ENCODE data around the gene GNL3L. TPM values are rescaled to one million over a fixed set of nuclear protein-coding genes. Genes with fewer than 3 reads are reported as not detected.

Gene GNL3L
- total RNA-seq, 3 donors from 2014 or later (not counting 1 experiment from before 2014, with no cell fraction given) = 44.5 to 50.0 (median 49.2) TPM

DNA sequence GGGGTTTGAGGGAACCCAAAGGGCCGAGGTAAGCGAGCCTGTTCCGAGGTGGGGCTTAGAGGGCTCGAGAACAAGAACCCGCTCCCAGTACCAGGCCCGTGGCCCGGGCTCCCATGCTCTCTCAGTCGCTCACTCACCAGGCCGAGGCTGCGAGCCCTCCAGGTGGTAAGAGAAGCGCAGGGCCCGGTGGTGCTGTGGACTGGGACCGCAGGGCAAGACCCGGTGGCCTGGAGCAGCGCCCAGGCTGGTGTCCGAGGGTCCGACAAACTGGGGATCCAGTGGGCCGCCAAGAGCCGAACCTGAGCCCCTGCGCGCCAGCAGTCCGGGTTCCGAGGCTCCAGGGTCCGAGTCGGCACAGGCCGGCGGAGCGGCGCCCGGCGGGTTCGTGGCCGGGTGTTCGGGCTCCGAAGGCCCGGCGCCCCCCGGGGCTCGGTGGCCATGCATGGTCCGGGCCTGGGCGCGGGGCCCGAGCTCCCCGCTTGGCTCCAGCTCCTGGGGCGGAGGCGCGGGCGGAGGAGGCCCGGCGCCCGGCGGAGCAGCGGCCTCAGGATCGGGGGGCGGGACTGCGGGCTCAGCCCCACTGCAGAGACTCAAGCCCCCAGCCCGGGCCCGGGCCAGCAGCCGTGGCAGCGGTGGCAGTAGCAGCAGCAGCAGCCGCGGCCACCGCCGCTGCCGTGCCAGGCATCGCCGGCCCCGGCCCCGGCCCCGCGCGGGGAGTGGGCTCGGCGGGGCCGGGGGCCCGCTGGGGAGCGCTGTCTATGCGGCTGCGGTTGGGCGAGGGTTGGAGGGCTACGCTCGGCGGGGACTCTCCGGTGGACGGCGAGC, 34.8 kb upstream of the GNL3L start:
- intact Hi-C loops (cut with micrococcal nuclease) = no loop called here
- Mint-ChIP-seq H3K27me3 (ENCODE audit: low read depth in 2 of 2) (peaks cover 48% of the 10 kb centered on the region in 2 donors), H3K36me3 (no peaks in the 10 kb centered on the region), H3K9me3 (no peaks in the 10 kb centered on the region), H3K27ac (no peak overlapping the region), H3K4me3 (peak overlapping the region; percentile 69), H3K4me1 (peaks cover 6 to 14% of the 10 kb centered on the region in 2 donors)
- H3K9me3 ChIP-seq (ENCODE audit: control insufficient read depth, insufficient read depth, low read length) = no peaks in the 10 kb centered on the region
- ATAC-seq = peak in 2 of 3 donors; percentile 29 to 53
- peak overlapping the region; percentile 18 for H3K4me3 ChIP-seq (ENCODE audit: low read length)
- H3K27me3 ChIP-seq (ENCODE audit: control insufficient read depth, insufficient read depth, low read length) = peaks cover 6% of the 10 kb centered on the region
- H3K4me1 ChIP-seq (ENCODE audit: control insufficient read depth, insufficient read depth, low read length) = peaks cover 4% of the 10 kb centered on the region
- DNase-seq = no peak
- 5% methylated on average over 86 of the region's 86 CpGs for WGBS (ENCODE audit: insufficient coverage)
- TF ChIP-seq, protein P1, sequence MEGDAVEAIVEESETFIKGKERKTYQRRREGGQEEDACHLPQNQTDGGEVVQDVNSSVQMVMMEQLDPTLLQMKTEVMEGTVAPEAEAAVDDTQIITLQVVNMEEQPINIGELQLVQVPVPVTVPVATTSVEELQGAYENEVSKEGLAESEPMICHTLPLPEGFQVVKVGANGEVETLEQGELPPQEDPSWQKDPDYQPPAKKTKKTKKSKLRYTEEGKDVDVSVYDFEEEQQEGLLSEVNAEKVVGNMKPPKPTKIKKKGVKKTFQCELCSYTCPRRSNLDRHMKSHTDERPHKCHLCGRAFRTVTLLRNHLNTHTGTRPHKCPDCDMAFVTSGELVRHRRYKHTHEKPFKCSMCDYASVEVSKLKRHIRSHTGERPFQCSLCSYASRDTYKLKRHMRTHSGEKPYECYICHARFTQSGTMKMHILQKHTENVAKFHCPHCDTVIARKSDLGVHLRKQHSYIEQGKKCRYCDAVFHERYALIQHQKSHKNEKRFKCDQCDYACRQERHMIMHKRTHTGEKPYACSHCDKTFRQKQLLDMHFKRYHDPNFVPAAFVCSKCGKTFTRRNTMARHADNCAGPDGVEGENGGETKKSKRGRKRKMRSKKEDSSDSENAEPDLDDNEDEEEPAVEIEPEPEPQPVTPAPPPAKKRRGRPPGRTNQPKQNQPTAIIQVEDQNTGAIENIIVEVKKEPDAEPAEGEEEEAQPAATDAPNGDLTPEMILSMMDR (IDR thresholded peaks at IDR 0.05) = no peak
- H3K36me3 ChIP-seq (ENCODE audit: control insufficient read depth, insufficient read depth, low read length) = no peaks in the 10 kb centered on the region
- H3K27ac ChIP-seq (ENCODE audit: low read length) = no peak overlapping the region

DNA sequence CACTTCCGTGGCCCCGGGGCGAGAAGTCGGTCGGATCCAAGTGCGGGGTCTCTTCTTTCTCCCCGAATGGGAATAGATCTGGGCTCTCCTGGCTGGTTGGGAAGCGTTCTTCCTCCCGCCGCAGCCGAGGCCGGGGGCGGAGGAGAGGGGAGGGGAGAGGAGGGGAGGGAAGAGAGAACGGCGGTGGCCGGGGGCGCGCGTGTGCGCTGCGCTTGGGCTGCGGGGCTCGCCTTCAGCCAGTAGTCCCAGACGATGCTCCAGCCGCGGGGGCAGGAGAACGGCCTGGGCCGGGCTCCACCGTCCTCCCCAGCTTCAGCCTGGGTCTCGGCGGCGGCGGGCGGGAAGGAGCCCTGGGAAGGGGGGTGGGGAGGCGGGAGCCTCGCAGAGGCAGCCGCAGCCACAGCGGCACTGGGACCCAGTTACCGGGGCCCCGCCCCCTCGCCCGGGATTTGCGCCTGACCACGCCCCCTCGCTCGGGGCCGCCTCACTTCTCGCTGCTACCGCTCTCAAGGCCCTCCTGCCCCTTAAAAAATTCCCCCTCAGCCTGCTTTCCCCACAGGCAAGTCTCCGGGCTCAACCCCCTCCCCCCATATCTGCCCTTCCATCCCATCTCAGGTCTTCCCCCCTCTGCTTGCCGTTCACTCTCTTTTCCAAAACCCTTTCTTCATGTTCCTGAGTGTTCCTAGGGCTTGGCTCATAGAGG, 34.1 kb upstream of the GNL3L start, which contains the start of gene FGD1:
Gene FGD1 (minus strand): TSS at position 421 of the 703 bp plus-strand sequence. CDS start 802 bp downstream, outside the sequence.
- TF ChIP-seq, protein P1 (IDR thresholded peaks at IDR 0.05) = no peak

DNA sequence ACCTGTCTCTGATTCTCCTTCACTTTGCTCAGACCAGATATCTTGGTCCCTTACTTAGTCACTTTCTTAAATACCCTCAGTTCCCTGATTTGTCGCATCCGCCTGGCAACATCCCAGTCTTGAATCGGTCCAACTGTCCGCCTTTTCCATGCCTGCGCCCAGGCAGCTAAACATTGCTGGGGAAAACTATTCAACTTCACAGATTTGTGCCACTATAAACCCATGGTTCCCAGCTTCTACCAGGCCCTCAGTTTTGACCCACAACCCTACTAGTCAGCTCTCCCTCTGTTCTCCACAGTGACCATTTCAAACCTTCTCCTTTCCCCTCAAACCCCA, 33.5 kb upstream of the GNL3L start:
- Mint-ChIP-seq H3K27me3 (ENCODE audit: low read depth in 2 of 2) (peaks cover 48 to 49% of the 10 kb centered on the region in 2 donors), H3K9me3 (no peaks in the 10 kb centered on the region), H3K27ac (no peak overlapping the region), H3K4me1 (peaks cover 6 to 14% of the 10 kb centered on the region in 2 donors), H3K4me3 (peak overlapping the region; percentile 72), H3K36me3 (no peaks in the 10 kb centered on the region)
- peaks cover 4% of the 10 kb centered on the region for H3K4me1 ChIP-seq (ENCODE audit: control insufficient read depth, insufficient read depth, low read length)
- peaks cover 6% of the 10 kb centered on the region for H3K27me3 ChIP-seq (ENCODE audit: control insufficient read depth, insufficient read depth, low read length)
- H3K4me3 ChIP-seq (ENCODE audit: low read length) = no peak overlapping the region
- DNase-seq = no peak
- H3K27ac ChIP-seq (ENCODE audit: low read length) = no peak overlapping the region
- ATAC-seq = no peak
- no peaks in the 10 kb centered on the region for H3K36me3 ChIP-seq (ENCODE audit: control insufficient read depth, insufficient read depth, low read length)
- no peaks in the 10 kb centered on the region for H3K9me3 ChIP-seq (ENCODE audit: control insufficient read depth, insufficient read depth, low read length)
- TF ChIP-seq, protein P1 (IDR thresholded peaks at IDR 0.05) = no peak
- 93% methylated on average over 5 of the region's 5 CpGs for WGBS (ENCODE audit: insufficient coverage)
- intact Hi-C loops (cut with micrococcal nuclease) = no loop called here

More for the DNA sequence above, 34.1 kb upstream of the GNL3L start, which contains the start of gene FGD1:
- Mint-ChIP-seq H3K4me1 (peaks cover 6 to 14% of the 10 kb centered on the region in 2 donors), H3K4me3 (peak within 1 kb of the TSS; percentile 72), H3K27me3 (ENCODE audit: low read depth in 2 of 2) (peaks cover 48 to 49% of the 10 kb centered on the region in 2 donors), H3K9me3 (no peaks in the 10 kb centered on the region), H3K27ac (no peak within 1 kb of the TSS), H3K36me3 (no peaks in the 10 kb centered on the region)
- Histone ChIP-seq H3K4me3 (ENCODE audit: low read length) (peak within 1 kb of the TSS; percentile 18), H3K36me3 (ENCODE audit: control insufficient read depth, insufficient read depth, low read length) (no peaks in the 10 kb centered on the region), H3K9me3 (ENCODE audit: control insufficient read depth, insufficient read depth, low read length) (no peaks in the 10 kb centered on the region), H3K27ac (ENCODE audit: low read length) (no peak within 1 kb of the TSS), H3K27me3 (ENCODE audit: control insufficient read depth, insufficient read depth, low read length) (peaks cover 6% of the 10 kb centered on the region), H3K4me1 (ENCODE audit: control insufficient read depth, insufficient read depth, low read length) (peaks cover 4% of the 10 kb centered on the region)
- intact Hi-C loops (cut with micrococcal nuclease) = no loop called here
- ATAC-seq (peak; percentile 24 to 57 (median 55)), DNase-seq (peak in 1 of 2 donors; percentile 54)
- 2% methylated on average over 27 of the region's 51 CpGs for WGBS (ENCODE audit: insufficient coverage)
